Measurements from ENCODE around the gene TNS1. TPM values are rescaled to one million over a fixed set of nuclear protein-coding genes. Genes with fewer than 3 reads are reported as not detected.

TNS1 gene
- 4.2 to 5.4 TPM (median 4.5 TPM) in 3 replicates for total RNA-seq (2021)
- percentile 32 among the genes with signal in this experiment for Bru-seq, nascent RNA
- long read RNA-seq, experiment 1, partial matches to known transcripts = 3 of 4 reads
- long read RNA-seq, experiment 1, other reads (novel, unspliced or antisense) = 1 of 4 reads
- long read RNA-seq, experiment 2 = 0 reads
- long read RNA-seq, experiment 3 = 0 reads

DNA sequence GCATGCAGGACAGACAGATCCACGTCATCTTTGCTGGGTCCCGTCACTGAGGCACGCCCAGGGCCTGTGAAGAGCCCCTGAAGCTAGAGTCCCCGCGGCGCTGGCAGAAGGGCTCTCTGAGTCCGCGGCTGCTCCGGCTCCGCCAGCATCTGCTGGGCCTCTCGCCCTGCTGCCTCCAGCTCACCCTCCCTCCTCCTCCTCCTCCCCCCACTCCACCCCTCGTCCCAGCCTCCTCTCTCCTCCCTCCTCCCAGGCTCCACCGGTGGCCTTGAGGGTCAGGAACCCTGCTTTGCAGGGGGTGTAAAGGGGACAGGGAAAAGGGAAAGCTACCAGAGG is at the start of gene TNS1:
Gene TNS1 (minus strand): TSS at position 151 of the 336 bp plus-strand sequence. CDS start 123 bp downstream, at position 28.
- ChIA-PET POLR2A (no interaction called here), CTCF (interaction anchor here (0.7 to 8.0 kb wide), 7 partner anchors 9 to 116 kb away, joined by 4 to 78 read pairs (median 4); partner anchors contain the start of gene RUFY4)
- H3K27me3 Mint-ChIP-seq (ENCODE audit: low read depth) = peaks cover 6% of the 10 kb centered on the region
- H3K9me3 Mint-ChIP-seq = no peaks in the 10 kb centered on the region
- 0 out of 2 replicates have a peak within 1 kb of the TSS, but pooled peaks have one; percentile 9 for H3K27ac Mint-ChIP-seq
- ATAC-seq (peak; percentile 61), DNase-seq (ENCODE audit: low spot score) (no peak)
- no peak within 1 kb of the TSS; the same call in 1 of the 2 replicates for H3K4me3 Mint-ChIP-seq
- H3K4me1 Mint-ChIP-seq = peaks cover 29% of the 10 kb centered on the region
- H3K36me3 Mint-ChIP-seq = no peaks in the 10 kb centered on the region
- no peak for TF ChIP-seq NR3C1 (CRISPR knock-in tag; conservative IDR thresholded peaks at IDR 0.05; ENCODE audit: low read depth)
- peak; percentile 88 for TF ChIP-seq ZNF263 (CRISPR knock-in tag; IDR thresholded peaks at IDR 0.05; ENCODE audit: low read depth)
- TF ChIP-seq, protein P1, sequence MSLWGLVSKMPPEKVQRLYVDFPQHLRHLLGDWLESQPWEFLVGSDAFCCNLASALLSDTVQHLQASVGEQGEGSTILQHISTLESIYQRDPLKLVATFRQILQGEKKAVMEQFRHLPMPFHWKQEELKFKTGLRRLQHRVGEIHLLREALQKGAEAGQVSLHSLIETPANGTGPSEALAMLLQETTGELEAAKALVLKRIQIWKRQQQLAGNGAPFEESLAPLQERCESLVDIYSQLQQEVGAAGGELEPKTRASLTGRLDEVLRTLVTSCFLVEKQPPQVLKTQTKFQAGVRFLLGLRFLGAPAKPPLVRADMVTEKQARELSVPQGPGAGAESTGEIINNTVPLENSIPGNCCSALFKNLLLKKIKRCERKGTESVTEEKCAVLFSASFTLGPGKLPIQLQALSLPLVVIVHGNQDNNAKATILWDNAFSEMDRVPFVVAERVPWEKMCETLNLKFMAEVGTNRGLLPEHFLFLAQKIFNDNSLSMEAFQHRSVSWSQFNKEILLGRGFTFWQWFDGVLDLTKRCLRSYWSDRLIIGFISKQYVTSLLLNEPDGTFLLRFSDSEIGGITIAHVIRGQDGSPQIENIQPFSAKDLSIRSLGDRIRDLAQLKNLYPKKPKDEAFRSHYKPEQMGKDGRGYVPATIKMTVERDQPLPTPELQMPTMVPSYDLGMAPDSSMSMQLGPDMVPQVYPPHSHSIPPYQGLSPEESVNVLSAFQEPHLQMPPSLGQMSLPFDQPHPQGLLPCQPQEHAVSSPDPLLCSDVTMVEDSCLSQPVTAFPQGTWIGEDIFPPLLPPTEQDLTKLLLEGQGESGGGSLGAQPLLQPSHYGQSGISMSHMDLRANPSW (CRISPR knock-in tag; conservative IDR thresholded peaks at IDR 0.05; ENCODE audit: low read depth) = no peak
- TF ChIP-seq, protein P2, sequence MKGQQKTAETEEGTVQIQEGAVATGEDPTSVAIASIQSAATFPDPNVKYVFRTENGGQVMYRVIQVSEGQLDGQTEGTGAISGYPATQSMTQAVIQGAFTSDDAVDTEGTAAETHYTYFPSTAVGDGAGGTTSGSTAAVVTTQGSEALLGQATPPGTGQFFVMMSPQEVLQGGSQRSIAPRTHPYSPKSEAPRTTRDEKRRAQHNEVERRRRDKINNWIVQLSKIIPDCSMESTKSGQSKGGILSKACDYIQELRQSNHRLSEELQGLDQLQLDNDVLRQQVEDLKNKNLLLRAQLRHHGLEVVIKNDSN (CRISPR knock-in tag; IDR thresholded peaks at IDR 0.05) = no peak

DNA sequence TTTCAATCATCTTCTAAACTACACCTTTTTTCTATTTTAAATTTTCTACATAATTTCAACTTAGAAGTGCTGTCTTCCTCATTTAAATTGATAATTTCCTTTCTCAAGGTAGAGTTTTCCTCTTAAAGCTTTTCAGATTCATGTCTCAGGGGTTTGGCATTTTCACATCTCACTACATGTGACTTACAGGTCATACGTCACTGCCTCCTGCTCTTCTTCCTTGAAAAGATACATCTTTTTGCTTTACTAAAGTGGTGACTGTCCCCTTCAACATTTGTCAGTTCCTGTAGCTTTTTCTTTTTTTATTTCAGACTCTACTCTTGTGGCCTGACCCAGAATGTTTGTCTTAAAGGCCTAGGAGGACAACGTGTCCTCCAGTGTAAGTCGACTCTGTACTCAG is 49.1 kb upstream of the TNS1 start:
- H3K9me3 Mint-ChIP-seq = no peaks in the 10 kb centered on the region
- no peaks in the 10 kb centered on the region for H3K36me3 Mint-ChIP-seq
- TF ChIP-seq, protein P3, sequence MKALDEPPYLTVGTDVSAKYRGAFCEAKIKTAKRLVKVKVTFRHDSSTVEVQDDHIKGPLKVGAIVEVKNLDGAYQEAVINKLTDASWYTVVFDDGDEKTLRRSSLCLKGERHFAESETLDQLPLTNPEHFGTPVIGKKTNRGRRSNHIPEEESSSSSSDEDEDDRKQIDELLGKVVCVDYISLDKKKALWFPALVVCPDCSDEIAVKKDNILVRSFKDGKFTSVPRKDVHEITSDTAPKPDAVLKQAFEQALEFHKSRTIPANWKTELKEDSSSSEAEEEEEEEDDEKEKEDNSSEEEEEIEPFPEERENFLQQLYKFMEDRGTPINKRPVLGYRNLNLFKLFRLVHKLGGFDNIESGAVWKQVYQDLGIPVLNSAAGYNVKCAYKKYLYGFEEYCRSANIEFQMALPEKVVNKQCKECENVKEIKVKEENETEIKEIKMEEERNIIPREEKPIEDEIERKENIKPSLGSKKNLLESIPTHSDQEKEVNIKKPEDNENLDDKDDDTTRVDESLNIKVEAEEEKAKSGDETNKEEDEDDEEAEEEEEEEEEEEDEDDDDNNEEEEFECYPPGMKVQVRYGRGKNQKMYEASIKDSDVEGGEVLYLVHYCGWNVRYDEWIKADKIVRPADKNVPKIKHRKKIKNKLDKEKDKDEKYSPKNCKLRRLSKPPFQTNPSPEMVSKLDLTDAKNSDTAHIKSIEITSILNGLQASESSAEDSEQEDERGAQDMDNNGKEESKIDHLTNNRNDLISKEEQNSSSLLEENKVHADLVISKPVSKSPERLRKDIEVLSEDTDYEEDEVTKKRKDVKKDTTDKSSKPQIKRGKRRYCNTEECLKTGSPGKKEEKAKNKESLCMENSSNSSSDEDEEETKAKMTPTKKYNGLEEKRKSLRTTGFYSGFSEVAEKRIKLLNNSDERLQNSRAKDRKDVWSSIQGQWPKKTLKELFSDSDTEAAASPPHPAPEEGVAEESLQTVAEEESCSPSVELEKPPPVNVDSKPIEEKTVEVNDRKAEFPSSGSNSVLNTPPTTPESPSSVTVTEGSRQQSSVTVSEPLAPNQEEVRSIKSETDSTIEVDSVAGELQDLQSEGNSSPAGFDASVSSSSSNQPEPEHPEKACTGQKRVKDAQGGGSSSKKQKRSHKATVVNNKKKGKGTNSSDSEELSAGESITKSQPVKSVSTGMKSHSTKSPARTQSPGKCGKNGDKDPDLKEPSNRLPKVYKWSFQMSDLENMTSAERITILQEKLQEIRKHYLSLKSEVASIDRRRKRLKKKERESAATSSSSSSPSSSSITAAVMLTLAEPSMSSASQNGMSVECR (CRISPR knock-in tag; IDR thresholded peaks at IDR 0.05; ENCODE audit: borderline replicate concordance) = no peak
- no peak for TF ChIP-seq CDX4 (CRISPR knock-in tag; IDR thresholded peaks at IDR 0.05; ENCODE audit: borderline replicate concordance)
- TF ChIP-seq, protein P4, sequence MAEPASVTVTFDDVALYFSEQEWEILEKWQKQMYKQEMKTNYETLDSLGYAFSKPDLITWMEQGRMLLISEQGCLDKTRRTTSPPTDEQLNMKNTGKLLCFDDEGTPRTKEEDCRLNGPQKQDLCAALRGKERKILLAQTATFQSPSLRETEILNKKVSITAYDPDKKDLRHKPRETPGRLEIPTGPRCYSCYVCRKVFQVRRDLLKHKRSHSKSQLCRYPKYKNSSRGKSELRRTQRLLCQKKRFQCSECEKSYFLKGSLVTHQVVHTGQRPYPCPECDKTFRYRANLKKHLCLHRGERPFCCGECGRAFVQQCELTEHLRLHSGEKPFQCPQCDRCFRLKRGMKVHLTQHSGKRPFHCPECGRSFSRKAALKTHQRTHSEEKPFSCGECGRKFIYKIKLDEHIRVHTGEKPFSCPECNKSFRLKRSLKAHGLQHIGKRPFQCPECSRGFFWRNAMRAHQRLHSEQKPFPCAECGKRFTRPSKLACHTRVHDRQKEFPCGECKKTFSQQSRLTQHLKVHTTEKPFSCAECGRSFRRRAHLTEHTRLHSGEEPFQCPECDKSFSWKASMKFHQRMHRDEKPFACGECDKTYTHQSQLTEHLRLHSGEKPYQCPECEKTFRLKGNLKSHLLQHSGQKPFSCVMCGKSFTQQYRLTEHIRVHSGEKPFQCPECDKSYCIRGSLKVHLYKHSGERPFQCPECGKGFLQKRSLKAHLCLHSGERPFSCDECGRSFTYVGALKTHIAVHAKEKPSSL (CRISPR knock-in tag; conservative IDR thresholded peaks at IDR 0.05) = no peak
- H3K4me3 Mint-ChIP-seq = no peak overlapping the region
- H3K27me3 Mint-ChIP-seq (ENCODE audit: low read depth) = peaks cover 3% of the 10 kb centered on the region
- ChIA-PET POLR2A (no interaction called here), CTCF (interaction anchor here (1.0 kb wide), 1 partner anchor 17 kb away, joined by 4 read pairs; the partner anchor contains the start of gene RUFY4)
- ATAC-seq = no peak
- DNase-seq (ENCODE audit: low spot score) = no peak
- no peaks in the 10 kb centered on the region for H3K4me1 Mint-ChIP-seq
- no peak overlapping the region for H3K27ac Mint-ChIP-seq

Measured in WTC11 (cell line).